Activated T-helper 2 cell treated with anti-CD3 and anti-CD28 coated beads, Interferon-gamma antibody, Interleukin-2, Interleukin-4, amounts not matched to agents 10 μg/mL and 5 μg/mL and 100 μg/mL, durations not matched to agents 14 hours and 24 hours and 36 hours (primary cell): Measurements from ENCODE around the gene CPSF3. TPM values are rescaled to one million over a fixed set of nuclear protein-coding genes. Genes with fewer than 3 reads are reported as not detected.

ENCODE experiments used
- DNase-seq: peaks from one replicate; pipeline ENCODE4 v3.0.0; 2021; ENCODE audit warnings: low spot score
- H3K27ac Mint-ChIP-seq: one replicate; pipeline ENCODE4 v1.8.0; 2021; ENCODE audit warnings: mixed read lengths
- H3K27me3 Mint-ChIP-seq: one replicate; pipeline ENCODE4 v1.8.0; 2021; ENCODE audit warnings: low read depth, mixed read lengths
- H3K36me3 Mint-ChIP-seq: one replicate; pipeline ENCODE4 v1.8.0; 2021; ENCODE audit warnings: low read depth, mixed read lengths
- H3K4me1 Mint-ChIP-seq: one replicate; pipeline ENCODE4 v1.8.0; 2021; ENCODE audit warnings: low read depth, mixed read lengths
- H3K4me3 Mint-ChIP-seq: one replicate; pipeline ENCODE4 v1.8.0; 2021; ENCODE audit warnings: low read depth, mild to moderate bottlenecking, moderate library complexity, mixed read lengths
- H3K9me3 Mint-ChIP-seq: one replicate; pipeline ENCODE4 v1.8.0; 2021; ENCODE audit warnings: mixed read lengths
- intact Hi-C: fragments of 100-400 bp; cut with micrococcal nuclease; formaldehyde crosslinking; loops from one replicate; pipeline ENCODE4 v1.15.1; 2023
- total RNA-seq: library from RNA; stranded (reverse); gene quantifications from 2 replicates; pipeline ENCODE4 v1.2.3, GENCODE V29; 2022

The CPSF3 gene
- total RNA-seq, 1 donor from 2014 or later, result 69.5 TPM

DNA sequence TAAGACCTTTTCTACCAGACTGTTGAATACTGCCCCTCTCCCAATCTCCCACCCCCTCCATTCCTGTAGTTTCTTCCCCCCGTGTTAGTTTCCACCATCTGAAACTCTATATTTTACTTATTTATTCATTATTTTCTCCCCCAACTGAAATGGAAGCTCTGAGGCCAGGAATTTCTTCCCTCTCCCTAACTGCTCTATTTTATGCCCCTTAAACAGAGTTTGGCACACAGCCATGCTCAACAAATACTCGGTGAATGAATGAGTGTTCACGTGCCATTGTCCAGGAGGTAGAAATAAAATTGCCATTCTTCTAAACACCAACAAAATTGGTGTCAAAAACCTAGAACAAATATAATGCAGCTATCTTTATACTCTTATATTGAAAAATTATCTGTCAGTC, 5.7 kb upstream of the CPSF3 start:
- Mint-ChIP-seq H3K27me3 (no peaks in the 10 kb centered on the region), H3K4me3 (no peak overlapping the region), H3K9me3 (no peaks in the 10 kb centered on the region), H3K27ac (peak overlapping the region; percentile 24), H3K4me1 (peaks cover 56% of the 10 kb centered on the region), H3K36me3 (peaks cover 71% of the 10 kb centered on the region)
- DNase-seq, result no peak
- intact Hi-C loops, result no loop called here

DNA sequence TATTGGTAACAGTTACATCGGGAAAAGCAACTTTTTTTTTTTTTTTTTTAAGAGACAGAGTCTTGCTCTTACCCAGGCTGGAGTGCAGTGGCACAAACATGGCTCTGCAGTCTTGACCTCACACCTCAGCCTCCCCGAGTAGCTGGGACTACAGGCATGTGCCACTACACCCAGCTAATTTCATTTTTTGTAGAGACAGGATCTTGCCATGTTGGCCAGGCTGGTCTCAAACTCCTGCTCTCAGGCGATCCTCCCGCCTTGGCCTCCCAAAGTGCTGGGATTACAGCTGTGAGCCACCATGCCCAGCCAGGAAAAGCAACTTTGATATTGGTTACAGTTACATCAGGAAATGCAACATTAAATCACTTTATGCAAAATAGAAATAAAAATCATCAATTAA, 4.7 kb upstream of the CPSF3 start:
- H3K27ac Mint-ChIP-seq, result no peak overlapping the region
- intact Hi-C loops, result no loop called here
- no peaks in the 10 kb centered on the region for H3K9me3 Mint-ChIP-seq
- no peaks in the 10 kb centered on the region for H3K27me3 Mint-ChIP-seq
- peaks cover 56% of the 10 kb centered on the region for H3K4me1 Mint-ChIP-seq
- H3K36me3 Mint-ChIP-seq, result peaks cover 69% of the 10 kb centered on the region
- no peak for DNase-seq
- no peak overlapping the region for H3K4me3 Mint-ChIP-seq

- H3K9me3 Mint-ChIP-seq, result no peaks in the 10 kb centered on the region
- no peaks in the 10 kb centered on the region for H3K27me3 Mint-ChIP-seq
- H3K36me3 Mint-ChIP-seq, result peaks cover 64% of the 10 kb centered on the region
- no peak for DNase-seq
- intact Hi-C loops, result no loop called here
- no peak overlapping the region for H3K4me3 Mint-ChIP-seq
- H3K4me1 Mint-ChIP-seq, result peaks cover 49% of the 10 kb centered on the region
- H3K27ac Mint-ChIP-seq, result no peak overlapping the region
Measured at GRCh38 chr2:9419541-9419940, 3.9 kb upstream of the CPSF3 start.

DNA sequence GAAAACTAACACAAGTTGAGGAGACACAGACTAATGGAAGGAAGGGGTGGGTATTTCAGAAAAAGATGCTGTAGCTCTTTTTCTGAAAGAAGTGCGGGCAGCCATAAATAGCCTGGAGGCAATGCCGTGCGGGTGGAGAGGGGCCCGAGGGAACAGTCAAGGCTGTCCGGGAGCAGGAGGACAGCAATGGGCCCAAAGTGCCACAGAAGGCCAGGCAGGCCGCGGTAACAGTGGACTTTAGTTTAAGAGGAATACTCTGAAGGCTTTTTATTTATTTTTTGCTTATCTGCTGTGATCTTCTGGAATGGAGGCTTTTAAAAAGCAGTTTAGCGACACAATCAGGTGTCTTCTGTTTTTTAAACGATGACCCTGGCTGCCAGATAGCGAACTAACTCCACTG, 3.0 kb upstream of the CPSF3 start:
- intact Hi-C loops, result loop anchor here (5.0 to 10.0 kb wide), 5 partner anchors 213 to 1027 kb away; partner anchors contain the start of genes ASAP2, ODC1, RRM2 and TAF1B
- DNase-seq, result no peak
- Mint-ChIP-seq H3K4me1 (peaks cover 49% of the 10 kb centered on the region), H3K27me3 (no peaks in the 10 kb centered on the region), H3K36me3 (peaks cover 60% of the 10 kb centered on the region), H3K4me3 (peak overlapping the region; percentile 26), H3K27ac (no peak overlapping the region), H3K9me3 (no peaks in the 10 kb centered on the region)

GRCh38 chr2:9422321-9423099, 944 bp upstream of the CPSF3 start:
- DNase-seq, result peak; percentile 39
- Mint-ChIP-seq H3K4me1 (peaks cover 37% of the 10 kb centered on the region), H3K27ac (peak overlapping the region; percentile 93), H3K9me3 (no peaks in the 10 kb centered on the region), H3K27me3 (no peaks in the 10 kb centered on the region), H3K4me3 (peak overlapping the region; percentile 91), H3K36me3 (peaks cover 40% of the 10 kb centered on the region)
- intact Hi-C loops, result loop anchor here (1.0 to 10.0 kb wide), 7 partner anchors 54 to 1025 kb away; partner anchors contain the start of genes ASAP2, ODC1, RRM2 and TAF1B

- DNase-seq, result peak; percentile 29
- H3K27ac Mint-ChIP-seq, result no peak overlapping the region
- no peaks in the 10 kb centered on the region for H3K9me3 Mint-ChIP-seq
- H3K4me1 Mint-ChIP-seq, result peaks cover 32% of the 10 kb centered on the region
- H3K4me3 Mint-ChIP-seq, result no peak overlapping the region
- intact Hi-C loops, result loop anchor here (1.0 to 10.0 kb wide), 7 partner anchors 52 to 1023 kb away; partner anchors contain the start of genes ASAP2, ODC1, RRM2 and TAF1B
- H3K27me3 Mint-ChIP-seq, result no peaks in the 10 kb centered on the region
- H3K36me3 Mint-ChIP-seq, result peaks cover 30% of the 10 kb centered on the region
Measured at GRCh38 chr2:9423922-9424272, 443 bp downstream of the CPSF3 start.

DNA sequence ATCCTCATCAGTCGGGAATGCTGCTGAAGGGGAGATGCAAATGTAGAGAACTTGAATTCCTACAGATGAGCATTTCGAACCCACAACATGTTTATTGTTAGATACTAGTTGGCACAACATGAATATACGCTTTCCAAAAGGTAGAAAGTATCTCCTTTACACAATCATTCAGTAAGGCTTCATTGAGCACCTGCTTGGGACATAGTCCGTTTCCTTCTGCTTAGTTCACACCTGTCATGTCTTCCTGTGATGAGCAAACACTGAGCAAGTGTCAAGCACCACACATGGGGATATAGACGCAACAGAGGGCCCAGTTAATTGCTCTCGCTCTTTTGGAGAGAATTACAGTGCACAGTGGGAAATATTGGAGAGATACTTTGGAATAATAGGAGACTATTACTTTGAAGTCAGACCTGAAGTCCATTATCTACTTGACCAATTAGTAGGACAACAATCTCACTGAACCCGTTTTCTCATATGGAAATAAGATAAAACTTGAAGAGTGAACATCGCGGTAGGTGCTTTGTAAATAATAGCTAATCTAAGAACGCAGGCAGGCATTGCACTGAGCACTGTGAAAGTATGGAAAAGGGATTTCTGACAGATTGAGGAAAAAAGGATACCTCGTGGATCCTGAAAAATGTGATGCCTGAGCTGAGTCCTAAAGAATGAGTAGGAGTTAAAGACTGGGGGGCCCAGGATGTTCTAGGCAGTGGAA, 1.2 kb downstream of the CPSF3 start:
- Mint-ChIP-seq H3K36me3 (peaks cover 32% of the 10 kb centered on the region), H3K27ac (no peak overlapping the region), H3K4me3 (no peak overlapping the region), H3K27me3 (no peaks in the 10 kb centered on the region), H3K9me3 (no peaks in the 10 kb centered on the region), H3K4me1 (peaks cover 26% of the 10 kb centered on the region)
- no peak for DNase-seq
- intact Hi-C loops, result loop anchor here (5.0 to 10.0 kb wide), 5 partner anchors 217 to 1023 kb away; partner anchors contain the start of genes ASAP2, ODC1, RRM2 and TAF1B

GRCh38 chr2:9428965-9429577, 5.6 kb downstream of the CPSF3 start:
- Mint-ChIP-seq H3K27ac (no peak overlapping the region), H3K27me3 (no peaks in the 10 kb centered on the region), H3K36me3 (peaks cover 45% of the 10 kb centered on the region), H3K4me3 (no peak overlapping the region), H3K4me1 (peaks cover 14% of the 10 kb centered on the region), H3K9me3 (no peaks in the 10 kb centered on the region)
- intact Hi-C loops, result loop anchor here (10.0 kb wide), 1 partner anchor 284 kb away; no protein-coding TSS in a partner anchor
- DNase-seq, result no peak

GRCh38 chr2:9430316-9431293, 7.2 kb downstream of the CPSF3 start:
- H3K9me3 Mint-ChIP-seq, result no peaks in the 10 kb centered on the region
- no peaks in the 10 kb centered on the region for H3K27me3 Mint-ChIP-seq
- no peak for DNase-seq
- intact Hi-C loops, result no loop called here
- peak overlapping the region; percentile 73 for H3K27ac Mint-ChIP-seq
- peaks cover 53% of the 10 kb centered on the region for H3K36me3 Mint-ChIP-seq
- H3K4me3 Mint-ChIP-seq, result no peak overlapping the region
- peaks cover 14% of the 10 kb centered on the region for H3K4me1 Mint-ChIP-seq

DNA sequence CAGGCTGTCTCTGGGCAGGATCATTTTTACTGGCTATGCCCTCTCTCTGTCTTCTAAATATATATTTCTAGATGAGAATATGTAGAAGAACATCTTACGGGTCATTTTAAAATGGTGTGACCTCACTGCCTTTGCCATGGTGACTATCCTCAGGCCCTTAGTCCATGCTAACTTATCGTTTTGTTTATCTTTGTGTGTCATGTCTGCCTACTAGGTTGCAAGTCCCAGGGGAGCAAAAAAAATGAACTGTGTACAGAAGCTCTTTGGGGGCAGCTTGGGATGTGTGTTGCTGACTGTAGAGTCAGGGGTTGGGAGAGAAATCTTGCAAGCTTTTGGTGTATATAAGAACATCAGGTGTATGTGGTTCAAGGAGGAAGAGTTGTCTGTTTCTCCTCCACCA, 11.0 kb downstream of the CPSF3 start:
- intact Hi-C loops, result no loop called here
- Mint-ChIP-seq H3K27me3 (no peaks in the 10 kb centered on the region), H3K36me3 (peaks cover 70% of the 10 kb centered on the region), H3K9me3 (no peaks in the 10 kb centered on the region), H3K27ac (no peak overlapping the region), H3K4me1 (peaks cover 11% of the 10 kb centered on the region), H3K4me3 (no peak overlapping the region)
- no peak for DNase-seq

GRCh38 chr2:9439536-9439935, 16.1 kb downstream of the CPSF3 start:
- H3K9me3 Mint-ChIP-seq, result no peaks in the 10 kb centered on the region
- no peaks in the 10 kb centered on the region for H3K27me3 Mint-ChIP-seq
- peaks cover 61% of the 10 kb centered on the region for H3K36me3 Mint-ChIP-seq
- H3K27ac Mint-ChIP-seq, result no peak overlapping the region
- H3K4me1 Mint-ChIP-seq, result peaks cover 4% of the 10 kb centered on the region
- no peak overlapping the region for H3K4me3 Mint-ChIP-seq
- intact Hi-C loops, result no loop called here
- no peak for DNase-seq
